Neural cell (in vitro differentiated cells): ENCODE data around the gene CA5A. TPM values are rescaled to one million over a fixed set of nuclear protein-coding genes. Genes with fewer than 3 reads are reported as not detected.

Source experiments
- H2AFZ ChIP-seq: fragments of 200-600, 300-800 bp; sonication (generic), shearing (Covaris generic); 2 replicates; pipeline ENCODE4 v1.6.0; 2014; ENCODE audit warnings: low read depth, mild to moderate bottlenecking, antibody characterized with exemption, low read length, moderate library complexity
- H3F3A ChIP-seq: fragments of 200-600 bp; shearing (Covaris generic); 2 replicates; pipeline ENCODE4 v1.6.1; 2016; ENCODE audit warnings: mild to moderate bottlenecking, moderate library complexity, mixed read lengths, antibody characterized with exemption, low read length; ENCODE audit not compliant: insufficient read depth, poor library complexity, severe bottlenecking
- H3K27ac ChIP-seq: fragments of 200-600, 300-800 bp; sonication (generic), shearing (Covaris generic); 2 replicates; pipeline ENCODE4 v1.5.1; 2014; ENCODE audit warnings: mild to moderate bottlenecking, low read length, moderate library complexity
- H3K27me3 ChIP-seq: fragments of 300-800, 200-600 bp; sonication (generic), shearing (Covaris generic); 2 replicates; pipeline ENCODE4 v1.6.0; 2014; ENCODE audit warnings: mild to moderate bottlenecking, low read depth, low read length, moderate library complexity; ENCODE audit not compliant: insufficient read depth
- H3K36me3 ChIP-seq: fragments of 300-800, 200-600 bp; sonication (generic), shearing (Covaris generic); 2 replicates; pipeline ENCODE4 v1.5.1; 2014; ENCODE audit warnings: mild to moderate bottlenecking, antibody characterized with exemption, low read length, moderate library complexity; ENCODE audit not compliant: insufficient read depth
- H3K4me2 ChIP-seq: fragments of 300-800, 200-600 bp; sonication (generic), shearing (Covaris generic); 2 replicates; pipeline ENCODE4 v1.6.0; 2014; ENCODE audit warnings: mild to moderate bottlenecking, low read length
- H3K4me3 ChIP-seq: fragments of 300-800, 200-600 bp; sonication (generic), shearing (Covaris generic); 2 replicates; pipeline ENCODE4 v1.5.1; 2014; ENCODE audit warnings: mild to moderate bottlenecking, low read length, moderate library complexity
- H3K79me2 ChIP-seq: fragments of 200-600 bp; shearing (Covaris generic); replicated peaks from 2 replicates; pipeline ENCODE4 v1.6.0; 2014; ENCODE audit warnings: mild to moderate bottlenecking, low read length, moderate library complexity; ENCODE audit not compliant: insufficient read depth
- H3K9ac ChIP-seq: fragments of 300-800, 200-600 bp; sonication (generic), shearing (Covaris generic); 2 replicates; pipeline ENCODE4 v1.6.1; 2016; ENCODE audit warnings: mild to moderate bottlenecking, low read length, mixed read lengths
- H3K9me2 ChIP-seq: fragments of 200-600 bp; shearing (Covaris generic); 2 replicates; pipeline ENCODE4 v1.6.1; 2016; ENCODE audit warnings: mild to moderate bottlenecking, low read length, mixed read lengths; ENCODE audit not compliant: insufficient read depth
- H3K9me3 ChIP-seq: fragments of 200-600, 300-800 bp; sonication (generic), shearing (Covaris generic); 2 replicates; pipeline ENCODE4 v1.6.1; 2016; ENCODE audit warnings: mild to moderate bottlenecking, mixed run types, low read length, moderate library complexity, mixed read lengths
- H4K20me1 ChIP-seq: fragments of 200-600 bp; shearing (Covaris generic); 2 replicates; pipeline ENCODE4 v1.6.1; 2016; ENCODE audit warnings: mild to moderate bottlenecking, mixed run types; ENCODE audit not compliant: insufficient read depth
- CTCF ChIP-seq: fragments of 450-650 bp; IDR thresholded peaks from 2 replicates; pipeline ENCODE4 v1.5.1; 2014; ENCODE audit warnings: antibody characterized with exemption, mild to moderate bottlenecking, moderate library complexity; ENCODE audit not compliant: poor library complexity, severe bottlenecking
- EP300 ChIP-seq: fragments of 450-650 bp; conservative IDR thresholded peaks from 2 replicates; pipeline ENCODE4 v1.6.1; 2014; ENCODE audit warnings: antibody characterized with exemption, mild to moderate bottlenecking, moderate library complexity; ENCODE audit not compliant: poor library complexity, severe bottlenecking
- EZH2 ChIP-seq: fragments of 200-600, 300-800 bp; shearing (Covaris generic), sonication (generic); IDR thresholded peaks from 2 replicates; pipeline ENCODE4 v1.6.1; 2014; ENCODE audit warnings: antibody characterized with exemption, low read length, borderline replicate concordance, mild to moderate bottlenecking; ENCODE audit not compliant: insufficient read depth, poor library complexity, severe bottlenecking
- MXI1 ChIP-seq: fragments of 450-650 bp; conservative IDR thresholded peaks from 2 replicates; pipeline ENCODE4 v1.6.1; 2014; ENCODE audit warnings: antibody characterized with exemption, mild to moderate bottlenecking; ENCODE audit not compliant: poor library complexity, severe bottlenecking
- POLR2AphosphoS5 ChIP-seq: IDR thresholded peaks from 2 replicates; pipeline ENCODE4 v1.6.1; 2012
- RAD21 ChIP-seq: fragments of 450-650 bp; conservative IDR thresholded peaks from 2 replicates; pipeline ENCODE4 v1.6.1; 2014; ENCODE audit warnings: antibody characterized with exemption, mild to moderate bottlenecking, moderate library complexity
- REST ChIP-seq: IDR thresholded peaks from 2 replicates; pipeline ENCODE4 v1.6.1; 2012; ENCODE audit warnings: borderline replicate concordance
- SMC3 ChIP-seq: fragments of 450-650 bp; conservative IDR thresholded peaks from 2 replicates; pipeline ENCODE4 v1.6.1; 2014; ENCODE audit warnings: antibody characterized with exemption, mild to moderate bottlenecking, moderate library complexity; ENCODE audit not compliant: poor library complexity
- TAF1 ChIP-seq: IDR thresholded peaks from 2 replicates; pipeline ENCODE4 v1.6.1; 2012; ENCODE audit warnings: low read depth
- polyA plus RNA-seq: library from polyadenylated mRNA; depleted of rRNA; stranded (reverse); fragments of >200 nt; gene quantifications from 2 replicates; pipeline ENCODE4 v1.2.3, GENCODE V29; 2014

Gene CA5A
- polyA plus RNA-seq, 1 donor from 2014 or later = not detected

GRCh38 chr16:87976665-87977064 lies 40.3 kb upstream of the CA5A start:
- Histone ChIP-seq H3K9me3 (no peaks in the 10 kb centered on the region), H3K9me2 (no peaks in the 10 kb centered on the region), H3K36me3 (no peaks in the 10 kb centered on the region), H3K4me3 (no peak overlapping the region), H3K9ac (no peak overlapping the region), H2AFZ (no peak overlapping the region), H4K20me1 (no peaks in the 10 kb centered on the region), H3K4me2 (no peak overlapping the region), H3K27ac (no peak overlapping the region), H3K27me3 (no peaks in the 10 kb centered on the region), H3F3A (no peaks in the 10 kb centered on the region), H3K79me2 (peaks cover 17% of the 10 kb centered on the region)
- TF ChIP-seq MXI1 (no peak), EP300 (no peak), SMC3 (no peak), REST (no peak), POLR2AphosphoS5 (no peak), CTCF (no peak), EZH2 (no peak), TAF1 (no peak), RAD21 (no peak)

GRCh38 chr16:87974178-87974577 lies 37.8 kb upstream of the CA5A start:
- H2AFZ ChIP-seq = no peak overlapping the region
- H3F3A ChIP-seq = no peaks in the 10 kb centered on the region
- no peaks in the 10 kb centered on the region for H3K9me2 ChIP-seq
- H3K4me2 ChIP-seq = no peak overlapping the region
- no peak overlapping the region for H3K9ac ChIP-seq
- H4K20me1 ChIP-seq = no peaks in the 10 kb centered on the region
- H3K9me3 ChIP-seq = no peaks in the 10 kb centered on the region
- no peak for TF ChIP-seq SMC3
- no peak for TF ChIP-seq EP300
- no peak for TF ChIP-seq REST
- no peak for TF ChIP-seq EZH2
- no peak for TF ChIP-seq CTCF
- no peak for TF ChIP-seq MXI1
- TF ChIP-seq RAD21 = no peak
- no peak for TF ChIP-seq POLR2AphosphoS5
- peaks cover 31% of the 10 kb centered on the region for H3K79me2 ChIP-seq
- no peaks in the 10 kb centered on the region for H3K36me3 ChIP-seq
- no peak overlapping the region for H3K4me3 ChIP-seq
- no peaks in the 10 kb centered on the region for H3K27me3 ChIP-seq
- no peak overlapping the region for H3K27ac ChIP-seq
